GM18502 (cell line): ENCODE measurements around the gene AP3M1.
A peak's percentile ranks its signal among the peaks of the same experiment; 100 is the strongest.

Experiments used
- ATAC-seq: cut with Tn5 transposase; IDR thresholded peaks from one replicate; pipeline ENCODE4 v1.9.1; 2021; ENCODE audit warnings: mild to moderate bottlenecking; ENCODE audit not compliant: unreplicated experiment, poor library complexity

AP3M1 gene

GRCh38 chr10:74120911-74121310, 29.7 kb downstream of the AP3M1 start:
- no peak for ATAC-seq

GRCh38 chr10:74118804-74119203, 31.8 kb downstream of the AP3M1 start:
- no peak for ATAC-seq

GRCh38 chr10:74117738-74118137, 32.9 kb downstream of the AP3M1 start:
- ATAC-seq, result peak; percentile 52

- ATAC-seq, result no peak
Measured at GRCh38 chr10:74114041-74114448, 36.6 kb downstream of the AP3M1 start.

GRCh38 chr10:74113546-74113945, 37.1 kb downstream of the AP3M1 start:
- no peak for ATAC-seq

- ATAC-seq, result no peak
Measured at GRCh38 chr10:74111799-74112198, 38.8 kb downstream of the AP3M1 start.

- no peak for ATAC-seq
Measured at GRCh38 chr10:74110120-74110519, 40.5 kb downstream of the AP3M1 start.

GRCh38 chr10:74109452-74109851, 41.2 kb downstream of the AP3M1 start:
- no peak for ATAC-seq

- ATAC-seq, result no peak
Measured at GRCh38 chr10:74107391-74107790, 43.2 kb downstream of the AP3M1 start.

GRCh38 chr10:74104996-74105395, 45.6 kb downstream of the AP3M1 start:
- ATAC-seq, result no peak

GRCh38 chr10:74104480-74104879, 46.1 kb downstream of the AP3M1 start:
- ATAC-seq, result no peak

- ATAC-seq, result no peak
Measured at GRCh38 chr10:74103560-74104258, 46.9 kb downstream of the AP3M1 start.

- ATAC-seq, result no peak
Measured at GRCh38 chr10:74099836-74100235, 50.8 kb downstream of the AP3M1 start.

GRCh38 chr10:74099420-74099819, 51.2 kb downstream of the AP3M1 start:
- no peak for ATAC-seq

- no peak for ATAC-seq
Measured at GRCh38 chr10:74097776-74098175, 52.9 kb downstream of the AP3M1 start.

GRCh38 chr10:74096777-74097176, 53.9 kb downstream of the AP3M1 start:
- ATAC-seq, result peak; percentile 93

- no peak for ATAC-seq
Measured at GRCh38 chr10:74094231-74094630, 56.4 kb downstream of the AP3M1 start.

GRCh38 chr10:74093530-74094164, 57.0 kb downstream of the AP3M1 start:
- ATAC-seq, result no peak

GRCh38 chr10:74092372-74092771, 58.3 kb downstream of the AP3M1 start:
- no peak for ATAC-seq

GRCh38 chr10:74088722-74089121, 61.9 kb downstream of the AP3M1 start:
- ATAC-seq, result no peak

- no peak for ATAC-seq
Measured at GRCh38 chr10:74086317-74086716, 64.3 kb downstream of the AP3M1 start.

- peak; percentile 75 for ATAC-seq
Measured at GRCh38 chr10:74084955-74085354, 65.7 kb downstream of the AP3M1 start.
